Activated T-helper 9 cell treated with anti-CD3 and anti-CD28 coated beads, Interleukin-2, amount 50 U/mL, for 16 hours (primary cell): ENCODE results near the gene SRGAP1.
"Not testable (repeated sequence)": the region's sequence is repeated elsewhere in the genome, so short reads cannot be mapped to it uniquely, and the experiment has no call there.

Source experiments
- DNase-seq: peaks from one replicate; pipeline ENCODE4 v3.0.0-alpha.2; 2020; ENCODE audit warnings: low read depth

Gene SRGAP1

DNA sequence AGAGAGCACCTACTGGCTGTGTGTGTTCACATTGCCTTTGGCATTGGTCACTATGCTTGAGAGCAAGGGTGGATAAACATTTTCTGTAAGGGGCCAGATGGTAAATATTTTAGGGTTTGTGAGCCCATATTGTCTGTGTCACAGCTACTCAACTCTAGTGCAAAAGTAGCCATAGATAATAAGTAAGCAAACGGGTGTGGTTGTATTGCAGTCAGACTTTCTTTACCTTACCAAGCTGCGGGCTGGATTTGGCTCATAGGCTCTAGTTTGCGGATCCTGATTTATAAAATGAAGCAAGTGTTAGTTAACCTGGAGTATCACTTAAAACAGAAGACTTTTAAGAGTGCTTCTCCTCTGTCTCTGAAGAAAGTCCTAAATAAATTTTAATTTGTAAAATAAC, 208.6 kb downstream of the SRGAP1 start:
- no peak for DNase-seq

DNA sequence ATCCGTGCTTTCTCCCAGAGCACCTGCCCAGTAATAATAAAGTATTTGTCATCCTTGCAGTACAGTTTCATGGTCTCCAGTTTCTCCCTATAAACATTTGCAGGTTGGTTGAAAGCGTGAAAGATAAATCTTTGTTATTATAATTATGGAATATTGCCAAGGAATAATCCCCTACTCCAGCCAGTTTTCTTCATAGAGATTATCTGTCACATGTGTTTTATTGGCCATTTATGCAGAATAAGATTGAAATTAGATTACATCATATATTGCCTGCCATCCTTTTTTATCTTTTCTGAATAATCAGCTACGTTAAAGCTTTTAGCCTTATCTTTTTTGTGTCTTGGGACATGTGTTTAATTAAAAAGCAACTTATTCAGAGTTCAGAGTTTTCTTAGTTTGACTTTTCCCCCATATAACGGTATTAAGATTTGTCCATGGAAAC, 209.6 kb downstream of the SRGAP1 start:
- no peak for DNase-seq

DNA sequence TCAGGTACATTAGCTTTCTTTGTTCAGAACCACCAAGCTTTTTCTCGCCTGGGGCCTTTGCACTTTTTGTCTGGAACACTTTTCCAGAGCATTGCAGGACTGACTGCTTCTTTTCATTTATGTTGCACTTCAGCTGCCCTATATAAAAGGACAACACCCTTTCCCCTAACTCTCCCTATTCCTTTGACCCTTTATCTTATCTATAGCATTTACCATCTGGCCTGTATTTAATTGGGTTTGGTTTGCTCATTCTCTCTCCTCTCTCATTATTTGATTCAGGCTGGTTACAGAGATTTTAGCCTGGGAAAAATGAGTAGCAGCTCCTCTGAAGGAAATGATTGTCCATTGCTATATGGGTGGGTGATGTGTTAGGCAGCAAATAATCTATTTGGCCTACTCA, 212.2 kb downstream of the SRGAP1 start:
- no peak for DNase-seq

- no peak for DNase-seq
Measured at GRCh38 chr12:64057706-64058105, 213.2 kb downstream of the SRGAP1 start.

- no peak for DNase-seq
Measured at GRCh38 chr12:64058541-64059265, 214.2 kb downstream of the SRGAP1 start.

DNA sequence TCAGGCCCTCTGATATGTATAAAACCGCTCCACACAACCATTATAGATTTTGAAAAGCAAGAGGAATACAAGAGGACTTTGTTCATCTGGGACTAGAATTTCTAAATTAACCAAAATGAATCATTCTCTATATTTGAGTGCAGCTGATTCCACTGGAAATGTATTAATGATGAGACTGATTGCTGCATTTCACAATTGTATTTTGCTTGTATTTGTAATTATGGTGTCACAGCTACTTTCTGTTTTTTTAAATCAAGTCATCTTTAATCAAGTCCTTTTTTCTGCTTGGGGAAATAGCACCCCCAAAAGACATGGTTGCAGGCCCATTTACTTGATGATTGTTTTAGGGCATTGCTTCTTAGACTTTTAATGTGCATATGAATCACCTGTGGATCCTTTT, 215.2 kb downstream of the SRGAP1 start:
- DNase-seq = no peak

GRCh38 chr12:64061868-64062375, 217.4 kb downstream of the SRGAP1 start:
- no peak for DNase-seq

DNA sequence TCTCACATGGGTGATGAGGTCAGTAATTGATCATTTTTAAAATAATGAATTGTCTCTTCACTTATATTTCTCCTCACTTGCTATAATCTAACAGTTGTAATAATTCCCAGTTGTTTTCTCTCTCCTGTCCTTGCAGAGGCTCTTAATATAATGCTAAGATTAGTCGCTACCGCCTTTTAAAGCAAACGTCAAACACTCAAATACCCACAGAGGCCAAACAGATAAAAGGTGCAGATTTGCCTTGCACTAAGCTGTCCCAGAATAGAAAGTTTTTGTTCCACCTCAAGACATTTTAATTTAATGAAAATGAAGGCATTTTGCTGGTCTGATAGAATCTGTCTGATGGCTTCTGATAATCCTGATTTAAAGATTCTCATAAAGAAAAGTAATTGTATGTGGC, 218.6 kb downstream of the SRGAP1 start:
- DNase-seq = no peak

- DNase-seq = no peak
Measured at GRCh38 chr12:64064240-64064639, 219.7 kb downstream of the SRGAP1 start.

DNA sequence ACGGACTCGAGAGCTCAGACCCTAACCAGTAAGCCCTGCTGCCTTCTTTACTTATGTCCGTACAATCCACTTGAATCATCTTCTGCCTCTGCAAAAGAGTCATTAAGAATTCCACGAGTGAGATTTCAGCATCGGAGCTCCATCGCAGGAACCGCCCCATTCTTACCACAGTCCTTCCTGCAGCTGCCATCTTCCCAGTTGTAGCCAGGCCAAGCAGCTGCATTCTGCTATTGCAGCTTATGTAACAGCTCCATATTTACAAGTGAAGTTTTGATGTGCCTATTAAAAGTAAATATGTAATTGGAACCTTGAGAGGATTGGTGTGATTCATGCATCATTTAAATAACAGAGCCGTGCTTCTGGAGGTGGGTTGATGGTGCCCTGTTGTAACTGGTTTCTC, 220.2 kb downstream of the SRGAP1 start:
- no peak for DNase-seq

GRCh38 chr12:64065881-64066451, 221.5 kb downstream of the SRGAP1 start:
- DNase-seq = no peak

DNA sequence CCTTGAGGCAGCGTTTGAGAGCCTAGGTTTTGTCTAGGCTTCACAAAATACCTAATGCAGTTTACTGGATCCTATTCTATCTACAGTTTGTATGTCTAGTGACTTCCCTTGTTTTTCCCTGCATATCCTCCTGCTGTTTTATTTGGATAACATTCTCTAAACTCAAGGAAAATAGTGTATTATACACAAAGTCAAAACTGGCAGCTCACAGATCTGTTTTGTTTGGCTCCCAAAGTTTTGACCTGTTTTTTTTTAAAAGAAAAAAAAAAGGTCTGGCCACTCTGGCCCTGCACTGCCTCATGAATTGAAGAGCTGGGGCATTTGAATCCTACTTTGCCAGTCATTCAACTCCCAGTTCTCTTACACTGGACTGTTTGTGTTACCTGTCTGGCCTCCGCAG, 222.3 kb downstream of the SRGAP1 start:
- no peak for DNase-seq

DNA sequence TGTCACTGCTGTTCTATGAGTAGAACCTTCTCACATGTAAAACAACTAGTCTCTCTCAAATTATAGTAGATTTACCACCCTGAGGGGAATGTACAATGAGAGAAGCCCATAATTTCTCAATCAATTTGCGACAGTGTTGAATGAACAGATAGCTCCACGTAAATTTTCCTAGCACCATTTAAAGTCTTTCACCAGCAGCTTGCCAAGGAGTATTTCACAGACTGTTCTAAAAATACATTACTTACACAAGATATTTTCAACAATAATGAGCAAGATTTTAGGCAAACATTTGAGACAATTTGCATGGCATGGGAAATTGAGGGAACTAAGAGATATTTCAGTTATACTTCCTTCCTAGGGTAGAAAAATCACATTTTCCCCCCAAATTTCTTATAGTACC, 226.0 kb downstream of the SRGAP1 start:
- no peak for DNase-seq

DNA sequence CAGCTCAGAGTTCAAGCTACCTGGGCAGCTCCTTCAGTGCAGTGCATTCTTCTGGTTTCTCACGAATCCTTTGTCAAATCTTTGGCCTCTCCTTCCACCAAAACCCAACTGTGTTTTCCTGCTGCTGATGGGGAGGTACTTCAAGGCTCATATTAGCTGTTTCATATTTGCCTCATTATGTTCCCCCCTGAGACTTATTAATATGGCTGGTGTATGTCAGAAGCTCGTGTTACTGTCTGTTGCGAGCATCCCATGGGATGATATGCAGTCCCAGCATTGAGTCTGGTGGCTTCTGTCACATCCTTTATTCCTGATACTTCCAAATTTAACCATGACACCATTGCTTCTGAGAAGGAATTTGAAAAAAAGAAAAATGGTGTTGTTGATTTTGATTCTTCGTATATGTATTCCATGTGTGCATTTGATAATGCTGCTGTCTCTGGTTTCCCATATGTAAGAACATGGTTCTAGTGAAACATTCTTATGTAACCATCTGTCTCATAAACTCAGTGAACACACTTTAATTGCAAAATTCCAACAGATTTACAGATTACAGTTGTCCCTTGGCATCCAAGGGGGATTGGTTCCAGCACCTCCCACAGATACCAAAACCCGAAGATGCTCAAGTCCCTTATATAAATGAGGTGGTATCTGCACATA, 228.5 kb downstream of the SRGAP1 start:
- DNase-seq = no peak

DNA sequence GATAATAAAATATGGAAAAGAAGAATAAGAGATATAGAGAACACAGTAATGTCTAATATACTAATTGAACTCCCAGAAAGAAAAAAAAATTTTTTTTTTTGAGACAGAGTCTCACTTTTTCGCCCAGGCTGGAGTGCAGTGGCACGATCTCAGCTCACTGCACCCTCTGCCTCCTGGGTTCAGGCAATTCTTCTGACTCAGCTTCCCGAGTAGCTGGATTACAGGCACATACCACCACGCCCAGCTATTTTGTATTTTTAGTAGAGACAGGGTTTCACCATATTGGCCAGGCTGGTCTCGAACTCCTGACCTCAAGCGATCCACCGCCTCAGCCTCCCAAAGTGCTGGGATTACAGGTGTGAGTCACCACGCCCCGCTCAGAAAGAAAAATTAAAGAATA, 232.1 kb downstream of the SRGAP1 start:
- not testable (repeated sequence) for DNase-seq

- DNase-seq = no peak
Measured at GRCh38 chr12:64077922-64078321, 233.4 kb downstream of the SRGAP1 start.

- DNase-seq = no peak
Measured at GRCh38 chr12:64080319-64081007, 236.0 kb downstream of the SRGAP1 start.

- no peak for DNase-seq
Measured at GRCh38 chr12:64081008-64081404, 236.5 kb downstream of the SRGAP1 start.

GRCh38 chr12:64082116-64082515, 237.6 kb downstream of the SRGAP1 start:
- no peak for DNase-seq

DNA sequence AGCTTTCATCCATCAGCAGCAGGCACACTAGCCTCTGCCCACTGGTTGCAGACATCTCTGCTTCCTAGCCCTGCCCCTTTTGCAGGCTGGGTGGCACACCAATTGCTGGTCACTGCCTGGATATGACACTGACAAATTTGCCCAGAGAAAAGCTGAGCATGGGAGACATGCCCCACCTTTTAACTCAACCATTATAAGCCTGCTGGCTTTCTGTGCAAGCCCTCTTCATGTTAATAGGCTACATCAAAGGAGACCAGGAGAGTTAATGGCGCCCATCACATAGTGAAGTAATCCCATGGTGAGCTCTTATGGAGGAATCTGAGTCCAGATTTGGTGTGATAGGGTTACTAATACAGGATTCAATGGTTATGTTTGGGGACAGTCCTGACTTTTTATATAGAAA, 238.4 kb downstream of the SRGAP1 start:
- no peak for DNase-seq

DNA sequence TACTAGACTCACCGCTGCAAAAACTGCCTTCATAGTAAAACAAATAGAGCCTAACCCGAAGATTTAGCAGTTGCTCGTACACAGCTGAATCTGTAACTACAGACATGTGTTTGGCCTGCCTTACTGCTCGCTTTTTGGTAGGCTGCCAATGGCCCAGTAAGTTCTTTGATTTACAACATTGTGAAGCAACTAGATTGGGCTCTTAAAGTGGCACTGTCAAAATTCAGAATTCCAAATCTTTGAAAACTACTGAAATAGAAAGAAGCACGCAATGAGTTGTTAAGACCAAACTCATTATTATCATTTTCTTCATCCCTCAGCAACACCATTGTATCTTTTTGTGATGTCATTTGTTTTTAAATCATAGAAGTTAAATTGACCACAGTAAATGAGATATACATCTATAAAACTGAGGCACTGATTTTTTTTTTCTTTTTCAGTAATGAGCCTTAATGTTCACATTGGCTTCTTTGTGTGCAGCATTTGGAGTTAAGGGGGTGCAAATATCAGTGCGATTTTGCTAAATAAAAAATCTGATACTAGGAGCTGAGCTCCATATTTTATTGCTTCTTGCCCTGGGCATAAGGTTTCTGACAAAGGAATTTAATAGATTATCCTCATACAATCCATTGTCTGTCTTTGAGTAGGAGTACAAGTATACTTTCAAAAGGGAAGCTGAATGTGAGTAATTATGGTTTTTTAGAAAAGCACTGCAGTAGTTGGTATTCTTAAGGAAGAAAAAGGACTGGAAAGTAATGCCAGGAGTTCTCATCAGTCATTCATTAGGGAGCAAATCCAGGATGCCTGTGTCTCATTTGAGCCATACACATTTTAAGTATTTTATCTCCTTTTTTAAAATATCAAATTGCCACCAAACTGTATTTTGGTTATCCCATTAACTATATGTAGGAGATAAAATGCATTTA, 239.0 kb downstream of the SRGAP1 start:
- no peak for DNase-seq

DNA sequence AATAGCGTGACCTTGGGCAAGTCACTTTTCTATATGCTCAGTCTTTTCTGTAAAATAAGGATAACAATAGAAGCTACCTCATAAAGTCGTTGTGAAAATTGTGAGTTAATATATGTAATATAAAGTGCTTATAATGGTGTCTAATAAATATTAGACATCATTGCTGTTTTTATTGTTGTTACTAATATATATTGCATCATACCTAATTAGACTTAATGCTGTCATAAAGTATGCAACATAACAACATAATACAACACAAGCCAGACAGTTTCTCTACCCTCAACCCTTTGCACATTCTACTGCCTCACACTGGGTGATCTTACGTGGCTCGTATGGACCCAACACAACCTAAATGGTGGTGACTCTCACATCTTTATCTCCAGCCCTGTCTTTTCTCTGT, 240.7 kb downstream of the SRGAP1 start:
- DNase-seq = no peak
